Osteoblast (primary cell): ENCODE data around the gene EFCAB12. TPM values are rescaled to one million over a fixed set of nuclear protein-coding genes. Genes with fewer than 3 reads are reported as not detected.

Experiments used
- DNase-seq: peaks from one replicate; pipeline ENCODE4 v3.0.0; 2011; ENCODE audit warnings: low spot score, mixed read lengths; ENCODE audit not compliant: insufficient read length; ENCODE audit errors: missing footprints
- H2AFZ ChIP-seq: 2 replicates; pipeline ENCODE4 v1.6.0; 2011; ENCODE audit warnings: mild to moderate bottlenecking, low read length
- H3K27ac ChIP-seq: 2 replicates; pipeline ENCODE4 v1.5.1; 2011; ENCODE audit warnings: mild to moderate bottlenecking, low read depth, low read length, moderate library complexity
- H3K27me3 ChIP-seq: 2 replicates; pipeline ENCODE4 v1.6.0; 2012; ENCODE audit warnings: mild to moderate bottlenecking, control low read depth, inconsistent platforms, low read length, moderate library complexity; ENCODE audit not compliant: insufficient read depth
- H3K36me3 ChIP-seq: 2 replicates; pipeline ENCODE4 v1.5.1; 2011; ENCODE audit warnings: mild to moderate bottlenecking, low read length, control low read depth, moderate library complexity; ENCODE audit not compliant: insufficient read depth
- H3K4me1 ChIP-seq: 2 replicates; pipeline ENCODE4 v1.5.1; 2011; ENCODE audit warnings: mild to moderate bottlenecking, low read length, control low read depth, moderate library complexity; ENCODE audit not compliant: insufficient read depth
- H3K4me2 ChIP-seq: 2 replicates; pipeline ENCODE4 v1.6.0; 2011; ENCODE audit warnings: mild to moderate bottlenecking, low read length; ENCODE audit not compliant: insufficient read depth
- H3K4me3 ChIP-seq: fragments of 200-600 bp; sonication (generic); 3 replicates; pipeline ENCODE4 v1.5.1; 2012; ENCODE audit warnings: mild to moderate bottlenecking, low read length, inconsistent platforms; ENCODE audit not compliant: insufficient read depth
- H3K79me2 ChIP-seq: 2 replicates; pipeline ENCODE4 v1.6.0; 2012; ENCODE audit warnings: mild to moderate bottlenecking, low read length, control low read depth, inconsistent platforms; ENCODE audit not compliant: insufficient read depth
- H3K9me3 ChIP-seq: 2 replicates; pipeline ENCODE4 v1.5.1; 2011; ENCODE audit warnings: low read depth, low read length, control low read depth
- H4K20me1 ChIP-seq: 2 replicates; pipeline ENCODE4 v1.6.0; 2012; ENCODE audit warnings: mild to moderate bottlenecking, low read length, control low read depth; ENCODE audit not compliant: insufficient read depth
- total RNA-seq: library from RNA; depleted of rRNA; stranded (reverse); fragments of >200 nt; gene quantifications from 2 replicates; pipeline ENCODE4 v1.2.3, GENCODE V29; 2012
- TF ChIP-seq, protein P1 (sequence below): IDR thresholded peaks from 2 replicates; pipeline ENCODE4 v1.5.1; 2011; ENCODE audit warnings: mild to moderate bottlenecking, low read depth, low read length, moderate library complexity; ENCODE audit errors: extremely low read depth

The EFCAB12 gene
- total RNA-seq, 1 donor: under 0.01 TPM

- DNase-seq: no peak
- Histone ChIP-seq H3K27me3 (peaks cover 5% of the 10 kb centered on the region), H3K4me2 (no peak overlapping the region), H4K20me1 (no peaks in the 10 kb centered on the region), H3K9me3 (no peaks in the 10 kb centered on the region), H3K79me2 (peaks cover 14% of the 10 kb centered on the region), H3K4me3 (no peak overlapping the region), H2AFZ (no peak overlapping the region), H3K4me1 (peaks cover 5% of the 10 kb centered on the region), H3K27ac (peak overlapping the region; percentile 33), H3K36me3 (peaks cover 43% of the 10 kb centered on the region)
- TF ChIP-seq, protein P1, sequence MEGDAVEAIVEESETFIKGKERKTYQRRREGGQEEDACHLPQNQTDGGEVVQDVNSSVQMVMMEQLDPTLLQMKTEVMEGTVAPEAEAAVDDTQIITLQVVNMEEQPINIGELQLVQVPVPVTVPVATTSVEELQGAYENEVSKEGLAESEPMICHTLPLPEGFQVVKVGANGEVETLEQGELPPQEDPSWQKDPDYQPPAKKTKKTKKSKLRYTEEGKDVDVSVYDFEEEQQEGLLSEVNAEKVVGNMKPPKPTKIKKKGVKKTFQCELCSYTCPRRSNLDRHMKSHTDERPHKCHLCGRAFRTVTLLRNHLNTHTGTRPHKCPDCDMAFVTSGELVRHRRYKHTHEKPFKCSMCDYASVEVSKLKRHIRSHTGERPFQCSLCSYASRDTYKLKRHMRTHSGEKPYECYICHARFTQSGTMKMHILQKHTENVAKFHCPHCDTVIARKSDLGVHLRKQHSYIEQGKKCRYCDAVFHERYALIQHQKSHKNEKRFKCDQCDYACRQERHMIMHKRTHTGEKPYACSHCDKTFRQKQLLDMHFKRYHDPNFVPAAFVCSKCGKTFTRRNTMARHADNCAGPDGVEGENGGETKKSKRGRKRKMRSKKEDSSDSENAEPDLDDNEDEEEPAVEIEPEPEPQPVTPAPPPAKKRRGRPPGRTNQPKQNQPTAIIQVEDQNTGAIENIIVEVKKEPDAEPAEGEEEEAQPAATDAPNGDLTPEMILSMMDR: no peak
Observed at GRCh38 chr3:129432036-129432435, 3.6 kb upstream of the EFCAB12 start.

- H3K36me3 ChIP-seq: peaks cover 33% of the 10 kb centered on the region
- TF ChIP-seq, protein P1: no peak
- H3K79me2 ChIP-seq: no peaks in the 10 kb centered on the region
- no peak for DNase-seq
- no peak overlapping the region for H3K4me2 ChIP-seq
- peaks cover 5% of the 10 kb centered on the region for H3K27me3 ChIP-seq
- H3K27ac ChIP-seq: no peak overlapping the region
- H3K9me3 ChIP-seq: no peaks in the 10 kb centered on the region
- no peak overlapping the region for H3K4me3 ChIP-seq
- peaks cover 5% of the 10 kb centered on the region for H3K4me1 ChIP-seq
- no peaks in the 10 kb centered on the region for H4K20me1 ChIP-seq
- H2AFZ ChIP-seq: no peak overlapping the region
Observed at GRCh38 chr3:129429602-129430001, 1.2 kb upstream of the EFCAB12 start.

DNA sequence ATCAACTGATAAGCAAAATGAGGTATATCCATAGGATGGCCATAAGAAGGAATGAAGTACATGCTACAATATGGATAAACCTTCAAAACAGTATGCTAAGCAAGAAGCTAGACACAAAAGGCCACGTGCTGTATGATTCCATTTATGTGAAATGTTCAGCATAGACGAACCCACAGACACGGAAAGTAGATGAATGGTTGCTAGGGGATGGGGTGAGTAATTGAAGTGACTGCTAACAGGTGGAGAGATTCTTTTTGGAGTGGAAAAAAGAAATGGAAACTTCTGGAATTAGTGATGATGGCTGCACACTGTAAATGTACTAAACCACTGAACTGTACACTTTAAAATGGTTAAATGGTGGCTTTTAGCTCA, 630 bp upstream of the EFCAB12 start:
- no peaks in the 10 kb centered on the region for H4K20me1 ChIP-seq
- no peak for DNase-seq
- no peaks in the 10 kb centered on the region for H3K79me2 ChIP-seq
- H2AFZ ChIP-seq: peak overlapping the region; percentile 75
- peak overlapping the region; percentile 25 for H3K27ac ChIP-seq
- H3K4me3 ChIP-seq: peak overlapping the region; percentile 75
- no peaks in the 10 kb centered on the region for H3K9me3 ChIP-seq
- peaks cover 6% of the 10 kb centered on the region for H3K4me1 ChIP-seq
- peaks cover 5% of the 10 kb centered on the region for H3K27me3 ChIP-seq
- peak overlapping the region; percentile 97 for H3K4me2 ChIP-seq
- H3K36me3 ChIP-seq: peaks cover 33% of the 10 kb centered on the region
- TF ChIP-seq, protein P1: no peak

DNA sequence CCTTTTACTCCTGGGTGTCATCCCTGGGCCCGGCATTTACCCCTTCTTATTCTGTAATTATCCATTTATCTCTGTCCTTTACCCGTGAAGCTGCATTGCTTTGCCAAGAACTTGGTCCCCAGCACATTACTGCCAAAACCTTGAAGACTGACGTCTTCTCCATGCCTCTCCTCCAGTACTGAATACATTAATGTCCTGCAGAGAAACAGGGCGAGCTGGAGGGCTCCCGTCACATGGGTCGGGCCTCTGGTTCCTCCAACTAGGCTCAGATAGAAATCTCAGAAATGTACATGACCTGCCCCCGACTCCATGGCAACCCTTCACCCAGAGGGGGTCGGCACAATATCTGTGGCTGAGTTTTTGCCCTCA, 445 bp downstream of the EFCAB12 start:
- Histone ChIP-seq H3K79me2 (no peaks in the 10 kb centered on the region), H3K9me3 (no peaks in the 10 kb centered on the region), H2AFZ (peak overlapping the region; percentile 92), H3K27ac (no peak overlapping the region), H3K4me2 (peak overlapping the region; percentile 97), H3K4me3 (peak overlapping the region; percentile 75), H3K4me1 (peaks cover 12% of the 10 kb centered on the region), H3K36me3 (peaks cover 24% of the 10 kb centered on the region), H3K27me3 (peaks cover 5% of the 10 kb centered on the region), H4K20me1 (no peaks in the 10 kb centered on the region)
- no peak for DNase-seq
- TF ChIP-seq, protein P1: no peak
